AG09309 (cell line): ENCODE data around the gene WDR59.
A peak's percentile ranks its signal among the peaks of the same experiment; 100 is the strongest.
"Not testable (repeated sequence)": the region's sequence is repeated elsewhere in the genome, so short reads cannot be mapped to it uniquely, and the experiment has no call there.

ENCODE experiments used
- DNase-seq: peaks from one replicate; pipeline ENCODE4 v3.0.0-alpha.2; 2010; ENCODE audit warnings: low read depth
- H3K4me3 ChIP-seq: 2 replicates; pipeline ENCODE4 v1.5.1; 2011; ENCODE audit warnings: mild to moderate bottlenecking, low read depth, low read length, moderate library complexity; ENCODE audit not compliant: control insufficient read depth
- TF ChIP-seq, protein P1 (sequence below): IDR thresholded peaks from 2 replicates; pipeline ENCODE4 v1.5.1; 2011; ENCODE audit warnings: mild to moderate bottlenecking, low read depth, low read length, inconsistent platforms; ENCODE audit not compliant: insufficient read depth, control insufficient read depth; ENCODE audit errors: missing control alignments

Gene WDR59

DNA sequence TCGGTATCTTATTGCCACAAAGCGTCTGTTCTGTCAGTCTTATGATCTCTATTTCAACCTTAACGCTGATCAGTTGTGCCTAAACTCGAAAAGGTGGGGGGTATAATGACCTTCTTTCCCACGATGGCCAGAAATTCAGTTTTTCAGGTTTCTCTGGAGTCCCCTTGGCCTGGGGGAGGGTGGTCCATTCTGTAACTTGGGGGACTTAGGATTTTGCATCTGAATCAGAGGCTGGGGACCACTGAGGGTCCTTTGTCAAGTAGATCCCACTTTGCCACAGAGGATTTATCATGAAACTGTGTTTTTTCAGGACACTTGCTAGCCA, 6.3 kb upstream of the WDR59 start:
- no peak overlapping the region for H3K4me3 ChIP-seq
- TF ChIP-seq, protein P1, sequence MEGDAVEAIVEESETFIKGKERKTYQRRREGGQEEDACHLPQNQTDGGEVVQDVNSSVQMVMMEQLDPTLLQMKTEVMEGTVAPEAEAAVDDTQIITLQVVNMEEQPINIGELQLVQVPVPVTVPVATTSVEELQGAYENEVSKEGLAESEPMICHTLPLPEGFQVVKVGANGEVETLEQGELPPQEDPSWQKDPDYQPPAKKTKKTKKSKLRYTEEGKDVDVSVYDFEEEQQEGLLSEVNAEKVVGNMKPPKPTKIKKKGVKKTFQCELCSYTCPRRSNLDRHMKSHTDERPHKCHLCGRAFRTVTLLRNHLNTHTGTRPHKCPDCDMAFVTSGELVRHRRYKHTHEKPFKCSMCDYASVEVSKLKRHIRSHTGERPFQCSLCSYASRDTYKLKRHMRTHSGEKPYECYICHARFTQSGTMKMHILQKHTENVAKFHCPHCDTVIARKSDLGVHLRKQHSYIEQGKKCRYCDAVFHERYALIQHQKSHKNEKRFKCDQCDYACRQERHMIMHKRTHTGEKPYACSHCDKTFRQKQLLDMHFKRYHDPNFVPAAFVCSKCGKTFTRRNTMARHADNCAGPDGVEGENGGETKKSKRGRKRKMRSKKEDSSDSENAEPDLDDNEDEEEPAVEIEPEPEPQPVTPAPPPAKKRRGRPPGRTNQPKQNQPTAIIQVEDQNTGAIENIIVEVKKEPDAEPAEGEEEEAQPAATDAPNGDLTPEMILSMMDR, result no peak
- no peak for DNase-seq

DNA sequence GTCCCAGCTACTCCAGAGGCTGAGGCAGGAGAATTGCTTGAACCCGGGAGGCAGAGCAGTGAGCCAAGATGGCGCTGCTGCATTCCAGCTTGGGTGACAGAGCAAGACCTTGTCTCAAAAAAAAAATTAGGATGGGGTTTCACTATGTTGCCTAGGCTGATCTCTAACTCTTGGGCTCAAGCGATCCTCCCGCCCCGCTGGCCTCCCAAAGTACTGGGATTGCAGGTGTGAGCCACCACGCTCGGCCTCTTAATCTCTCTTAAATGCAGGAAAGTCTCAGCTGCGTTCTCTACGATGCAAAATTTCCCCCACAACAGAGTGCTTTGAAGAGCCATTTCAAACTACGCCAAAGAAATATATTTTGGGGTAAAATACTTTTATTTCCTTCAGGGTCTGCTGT, 5.9 kb upstream of the WDR59 start:
- TF ChIP-seq, protein P1, result no peak
- no peak overlapping the region for H3K4me3 ChIP-seq
- DNase-seq, result no peak

DNA sequence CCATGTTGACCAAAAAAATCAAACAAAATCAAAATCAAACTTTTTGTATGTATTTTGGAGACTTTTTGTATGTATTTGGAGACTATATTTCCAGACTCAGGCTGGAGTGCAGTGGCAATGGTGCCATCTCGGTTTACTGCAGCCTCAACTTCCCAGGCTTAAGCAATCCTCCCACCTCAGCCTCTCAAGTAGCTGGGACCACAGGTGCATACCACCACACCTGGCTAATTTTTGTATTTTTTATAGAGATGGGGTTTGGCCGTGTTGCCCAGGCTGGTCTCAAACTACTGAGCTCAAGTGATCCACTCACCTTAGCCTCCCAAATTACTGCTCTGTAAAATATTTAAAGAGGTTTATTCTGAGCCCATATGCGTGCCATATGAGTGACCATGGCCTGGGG, 4.9 kb upstream of the WDR59 start:
- not testable (repeated sequence) for DNase-seq, H3K4me3 ChIP-seq

DNA sequence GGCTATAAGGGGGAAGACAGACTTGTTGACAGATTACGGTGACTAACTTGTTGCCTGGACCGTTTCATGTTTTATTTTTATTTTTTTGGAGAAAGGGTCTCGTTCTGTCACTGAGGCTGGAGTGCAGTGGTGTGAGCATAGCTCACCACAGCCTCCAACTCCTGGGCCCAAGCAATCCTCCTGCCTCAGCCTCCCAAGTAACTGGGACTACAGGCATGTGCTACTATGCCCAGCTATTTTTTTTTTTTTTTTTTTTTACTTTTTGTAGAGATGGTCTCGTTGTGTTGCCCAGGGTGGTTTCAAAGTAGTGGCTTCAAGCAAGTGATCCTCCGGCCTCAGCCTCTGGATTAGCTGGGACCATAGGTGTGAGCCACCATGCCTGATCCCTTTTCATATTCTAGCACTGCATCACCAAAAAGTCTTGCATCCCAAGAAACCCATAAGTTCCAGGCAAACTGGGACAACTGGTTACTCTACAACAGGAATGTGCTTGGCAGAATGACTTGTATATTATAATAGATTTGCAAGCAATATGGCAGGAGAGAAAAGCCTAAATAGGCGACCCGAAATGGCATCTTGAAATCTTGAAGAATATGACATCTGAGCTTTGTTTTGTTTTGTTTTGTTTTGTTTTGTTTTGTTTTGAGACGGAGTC, 2.2 kb upstream of the WDR59 start:
- H3K4me3 ChIP-seq, result no peak overlapping the region
- no peak for DNase-seq
- TF ChIP-seq, protein P1, result no peak

DNA sequence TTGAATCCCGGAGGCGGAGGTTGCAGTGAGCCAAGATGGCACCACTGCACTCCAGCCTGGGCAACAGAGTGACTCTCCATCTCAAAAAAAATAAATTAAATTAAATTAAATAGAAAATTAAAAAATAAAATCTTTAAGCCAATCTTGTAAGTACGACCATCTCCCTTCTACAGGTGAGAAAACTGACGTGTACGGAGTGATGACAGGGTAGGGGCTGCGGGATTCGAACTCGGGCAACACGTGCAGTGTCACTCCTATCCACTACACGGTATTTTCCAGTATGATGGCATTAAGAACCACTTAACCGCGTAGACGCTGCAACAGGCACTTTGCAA, 762 bp downstream of the WDR59 start:
- DNase-seq, result no peak
- H3K4me3 ChIP-seq, result peak overlapping the region; percentile 92
- TF ChIP-seq, protein P1, result no peak

DNA sequence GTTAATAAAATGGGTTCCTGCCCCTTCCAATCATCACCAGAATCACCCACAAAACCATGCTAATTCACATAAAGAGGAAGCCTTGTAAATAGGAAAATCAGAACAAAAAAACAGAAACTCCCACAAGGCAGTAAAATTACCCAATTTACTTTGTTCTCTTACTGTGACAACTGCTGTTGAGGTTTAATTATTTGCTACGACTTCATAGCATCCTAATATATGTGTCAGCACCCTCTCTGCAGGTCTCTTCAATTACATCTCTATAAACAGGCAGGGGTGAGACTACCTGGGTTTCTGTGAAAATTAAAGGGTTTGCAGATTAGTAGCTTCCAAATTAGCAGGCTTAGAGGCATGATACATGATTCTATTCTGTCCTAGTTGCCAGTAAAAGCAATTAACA, 2.7 kb downstream of the WDR59 start:
- no peak overlapping the region for H3K4me3 ChIP-seq
- no peak for DNase-seq
- TF ChIP-seq, protein P1, result no peak

DNA sequence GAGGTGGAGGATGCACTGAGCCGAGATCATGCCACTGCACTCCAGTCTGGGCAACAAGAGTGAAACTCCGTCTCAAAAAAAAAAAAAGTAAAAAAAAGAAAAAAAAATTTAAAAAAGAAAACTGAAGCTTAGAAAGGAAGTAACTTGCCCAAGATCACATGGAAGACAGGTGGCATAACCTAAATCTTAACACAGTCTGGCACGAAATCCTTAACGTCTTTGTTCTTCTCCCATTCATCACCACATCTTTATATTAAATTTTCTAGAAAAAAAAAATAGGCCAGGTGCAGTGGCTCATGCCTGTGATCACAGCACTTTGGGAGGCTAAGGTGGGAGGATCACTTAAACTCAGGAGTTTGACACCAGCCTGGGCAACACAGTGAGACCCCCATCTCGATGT, 9.3 kb downstream of the WDR59 start:
- TF ChIP-seq, protein P1, result no peak
- DNase-seq, result no peak
- no peak overlapping the region for H3K4me3 ChIP-seq
